Right hindlimb (tissue), 1 donor: ENCODE results near the gene BABAM2.
"Not testable (repeated sequence)": the region's sequence is repeated elsewhere in the genome, so short reads cannot be mapped to it uniquely, and the experiment has no call there.

ENCODE experiments used
- DNase-seq: peaks from one replicate; pipeline ENCODE4 v3.0.0-alpha.2; 2018

Gene BABAM2

GRCh38 chr2:28321426-28321825, 430.9 kb downstream of the BABAM2 start:
- no peak for DNase-seq

- no peak for DNase-seq
Observed at GRCh38 chr2:28322051-28322450, 431.5 kb downstream of the BABAM2 start.

GRCh38 chr2:28322456-28322855, 431.9 kb downstream of the BABAM2 start:
- DNase-seq = no peak

- no peak for DNase-seq
Observed at GRCh38 chr2:28322981-28323396, 432.5 kb downstream of the BABAM2 start.

- no peak for DNase-seq
Observed at GRCh38 chr2:28325173-28325566, 434.6 kb downstream of the BABAM2 start.

GRCh38 chr2:28325567-28326468, 435.3 kb downstream of the BABAM2 start:
- DNase-seq = peak; percentile 7

- DNase-seq = no peak
Observed at GRCh38 chr2:28326469-28326805, 435.9 kb downstream of the BABAM2 start.

- peak; percentile 52 for DNase-seq
Observed at GRCh38 chr2:28326881-28327505, 436.5 kb downstream of the BABAM2 start.

- DNase-seq = no peak
Observed at GRCh38 chr2:28327581-28327955, 437.0 kb downstream of the BABAM2 start.

- peak; percentile 37 for DNase-seq
Observed at GRCh38 chr2:28327956-28328922, 437.7 kb downstream of the BABAM2 start.

- DNase-seq = no peak
Observed at GRCh38 chr2:28329184-28329583, 438.7 kb downstream of the BABAM2 start.

- DNase-seq = not testable (repeated sequence)
Observed at GRCh38 chr2:28330722-28331121, 440.2 kb downstream of the BABAM2 start.

- DNase-seq = not testable (repeated sequence)
Observed at GRCh38 chr2:28331797-28332196, 441.3 kb downstream of the BABAM2 start.

- no peak for DNase-seq
Observed at GRCh38 chr2:28332696-28333095, 442.2 kb downstream of the BABAM2 start.

- peak; percentile 77 for DNase-seq
Observed at GRCh38 chr2:28333606-28334526, 443.3 kb downstream of the BABAM2 start.

- no peak for DNase-seq
Observed at GRCh38 chr2:28334527-28334894, 444.0 kb downstream of the BABAM2 start.

- not testable (repeated sequence) for DNase-seq
Observed at GRCh38 chr2:28335265-28335664, 444.7 kb downstream of the BABAM2 start.

- no peak for DNase-seq
Observed at GRCh38 chr2:28335666-28336065, 445.1 kb downstream of the BABAM2 start.

GRCh38 chr2:28336264-28336980, 445.9 kb downstream of the BABAM2 start:
- no peak for DNase-seq

- DNase-seq = no peak
Observed at GRCh38 chr2:28336982-28337627, 446.6 kb downstream of the BABAM2 start.
